Kidney capillary endothelial cell (primary cell): ENCODE measurements around the gene MUC5AC.
A peak's percentile ranks its signal among the peaks of the same experiment; 100 is the strongest.

Source experiments
- DNase-seq: peaks from one replicate; pipeline ENCODE4 v3.0.0-alpha.2; 2018; ENCODE audit warnings: low spot score

Gene MUC5AC

DNA sequence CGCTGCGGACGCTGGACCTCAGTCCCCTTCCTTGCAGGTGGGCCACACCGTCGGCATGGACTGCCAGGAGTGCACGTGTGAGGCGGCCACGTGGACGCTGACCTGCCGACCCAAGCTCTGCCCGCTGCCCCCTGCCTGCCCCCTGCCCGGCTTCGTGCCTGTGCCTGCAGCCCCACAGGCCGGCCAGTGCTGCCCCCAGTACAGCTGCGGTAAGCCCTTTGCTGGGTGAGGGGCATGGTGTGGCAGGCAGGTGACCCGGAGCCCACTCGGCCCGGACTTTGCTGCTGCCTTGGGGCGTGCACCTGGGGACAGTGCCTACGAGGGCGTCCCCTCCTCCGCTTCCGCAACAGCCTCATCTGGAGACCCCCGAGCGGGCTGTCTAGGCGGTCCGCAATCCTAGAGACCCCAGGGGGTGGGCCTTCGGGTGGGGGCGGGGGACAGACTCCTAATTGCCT is 39.7 kb downstream of the MUC5AC start:
- DNase-seq, result no peak

- no peak for DNase-seq
Measured at GRCh38 chr11:1197886-1198560, 40.3 kb downstream of the MUC5AC start.

- DNase-seq, result no peak
Measured at GRCh38 chr11:1198561-1199240, 40.9 kb downstream of the MUC5AC start.

DNA sequence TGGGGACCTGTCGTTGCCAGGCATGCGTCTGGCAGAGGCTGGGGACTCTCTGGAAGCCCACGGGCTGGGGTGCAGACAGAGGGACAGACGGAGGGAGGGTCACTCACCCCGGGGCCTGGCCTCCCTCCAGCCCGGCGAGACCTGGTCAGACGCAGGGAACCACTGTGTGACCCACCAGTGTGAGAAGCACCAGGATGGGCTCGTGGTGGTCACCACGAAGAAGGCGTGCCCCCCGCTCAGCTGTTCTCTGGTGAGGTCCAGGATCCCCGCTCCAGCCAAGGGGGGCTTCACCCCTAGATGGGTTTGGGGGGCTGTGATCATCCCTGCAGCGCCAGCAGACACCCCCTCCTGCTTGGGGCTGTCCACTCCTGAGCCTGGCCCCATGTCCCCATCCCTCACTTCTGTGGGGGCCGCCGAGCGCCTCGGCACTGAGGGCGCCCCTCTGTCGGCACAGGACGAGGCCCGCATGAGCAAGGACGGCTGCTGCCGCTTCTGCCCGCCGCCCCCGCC is 41.5 kb downstream of the MUC5AC start:
- DNase-seq, result no peak

DNA sequence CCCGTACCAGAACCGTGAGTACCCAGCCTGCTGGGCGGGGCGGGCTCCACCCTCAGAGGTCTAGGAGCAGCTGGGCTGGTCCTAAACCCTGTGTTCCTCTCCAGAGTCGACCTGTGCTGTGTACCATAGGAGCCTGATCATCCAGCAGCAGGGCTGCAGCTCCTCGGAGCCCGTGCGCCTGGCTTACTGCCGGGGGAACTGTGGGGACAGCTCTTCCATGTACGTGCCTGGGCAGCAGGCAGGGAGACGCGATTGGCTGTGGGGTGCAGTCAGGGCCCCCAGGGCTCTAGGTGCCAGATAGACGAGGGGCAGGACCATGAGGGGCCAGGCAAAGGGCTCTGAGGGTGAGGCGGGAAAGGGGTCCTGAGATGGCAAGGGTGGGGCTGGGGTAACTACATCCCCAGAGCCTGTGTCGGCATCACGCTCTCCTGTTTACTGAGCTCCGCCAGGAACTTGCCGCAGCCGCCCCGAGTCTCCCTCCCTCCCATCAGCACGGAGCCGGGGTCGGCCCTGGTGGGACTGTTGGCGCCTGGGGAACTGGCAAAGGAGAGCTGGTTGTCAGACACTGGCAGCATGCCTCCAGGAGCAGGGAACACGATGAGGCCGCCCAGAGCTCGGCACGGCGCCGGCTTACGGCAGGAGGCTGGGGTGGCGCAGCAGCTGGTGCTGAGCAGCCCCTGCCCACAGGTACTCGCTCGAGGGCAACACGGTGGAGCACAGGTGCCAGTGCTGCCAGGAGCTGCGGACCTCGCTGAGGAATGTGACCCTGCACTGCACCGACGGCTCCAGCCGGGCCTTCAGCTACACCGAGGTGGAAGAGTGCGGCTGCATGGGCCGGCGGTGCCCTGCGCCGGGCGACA is 42.2 kb downstream of the MUC5AC start:
- no peak for DNase-seq

- DNase-seq, result no peak
Measured at GRCh38 chr11:1200611-1201191, 42.9 kb downstream of the MUC5AC start.

- DNase-seq, result no peak
Measured at GRCh38 chr11:1201395-1202153, 43.8 kb downstream of the MUC5AC start.

DNA sequence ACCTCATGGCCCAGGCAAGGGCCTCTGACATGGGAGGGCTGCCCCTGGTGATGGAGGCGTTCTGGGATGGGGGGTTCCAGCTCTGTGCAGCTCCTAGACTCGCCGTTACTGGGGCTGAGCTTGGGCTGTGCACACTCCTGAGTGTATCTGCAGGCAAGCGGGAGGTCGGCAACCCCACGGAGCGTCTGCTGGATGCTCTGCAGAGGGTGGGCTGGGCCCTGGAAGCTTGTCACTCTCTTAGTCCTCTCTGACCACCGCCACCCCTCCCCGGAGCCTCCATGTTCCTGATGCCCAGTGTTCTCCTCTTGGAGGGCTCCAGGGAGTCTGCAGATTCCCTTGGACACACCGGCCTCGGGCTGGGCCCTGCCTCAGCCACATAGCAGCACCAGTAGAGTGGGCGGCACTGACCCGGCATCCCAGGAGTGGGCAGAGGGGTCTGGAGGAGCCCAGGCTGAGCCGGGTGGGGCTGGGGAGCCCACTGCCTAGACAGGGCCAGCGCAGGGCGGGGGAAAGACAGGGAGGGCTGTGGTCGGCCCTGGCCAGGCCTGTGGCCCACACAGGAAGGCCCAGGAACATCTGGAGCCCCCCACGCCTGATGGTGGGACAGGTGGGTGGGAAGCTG is 44.5 kb downstream of the MUC5AC start:
- DNase-seq, result no peak

GRCh38 chr11:1202776-1203504 is 45.2 kb downstream of the MUC5AC start:
- peak; percentile 40 for DNase-seq

GRCh38 chr11:1203505-1204271 is 45.9 kb downstream of the MUC5AC start:
- no peak for DNase-seq

DNA sequence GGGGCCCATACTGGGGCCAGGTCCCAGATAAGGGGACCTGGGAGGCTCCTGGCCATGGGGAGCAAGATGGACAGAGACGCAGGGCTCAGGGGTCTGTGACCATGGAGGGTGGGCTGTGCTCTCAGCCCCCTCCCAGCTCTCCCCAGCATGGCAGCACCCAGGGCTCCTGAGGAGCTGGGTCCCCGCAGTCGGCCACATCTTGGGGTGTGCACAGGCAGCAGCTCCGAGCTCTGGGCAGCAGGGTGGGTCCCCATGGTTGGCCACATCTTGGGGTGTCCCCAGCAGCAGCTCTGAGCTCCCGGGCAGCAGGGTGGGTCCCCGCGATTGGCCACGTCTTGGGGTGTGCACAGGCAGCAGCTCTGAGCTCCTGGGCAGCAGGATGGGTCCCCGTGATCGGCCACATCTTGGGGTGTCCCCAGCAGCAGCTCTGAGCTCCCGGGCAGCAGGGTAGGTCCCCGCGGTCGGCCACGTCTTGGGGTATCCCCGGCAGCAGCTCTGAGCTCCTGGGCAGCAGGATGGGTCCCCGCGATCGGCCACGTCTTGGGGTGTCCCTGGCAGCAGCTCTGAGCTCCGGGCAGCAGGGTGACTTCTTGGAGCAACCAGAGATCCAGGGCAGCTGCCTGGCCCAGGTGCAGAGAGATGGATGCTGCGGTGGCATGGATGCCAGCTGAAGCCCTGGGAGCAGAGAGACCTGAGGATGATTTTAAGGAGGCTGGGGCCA is 46.8 kb downstream of the MUC5AC start:
- DNase-seq, result no peak

DNA sequence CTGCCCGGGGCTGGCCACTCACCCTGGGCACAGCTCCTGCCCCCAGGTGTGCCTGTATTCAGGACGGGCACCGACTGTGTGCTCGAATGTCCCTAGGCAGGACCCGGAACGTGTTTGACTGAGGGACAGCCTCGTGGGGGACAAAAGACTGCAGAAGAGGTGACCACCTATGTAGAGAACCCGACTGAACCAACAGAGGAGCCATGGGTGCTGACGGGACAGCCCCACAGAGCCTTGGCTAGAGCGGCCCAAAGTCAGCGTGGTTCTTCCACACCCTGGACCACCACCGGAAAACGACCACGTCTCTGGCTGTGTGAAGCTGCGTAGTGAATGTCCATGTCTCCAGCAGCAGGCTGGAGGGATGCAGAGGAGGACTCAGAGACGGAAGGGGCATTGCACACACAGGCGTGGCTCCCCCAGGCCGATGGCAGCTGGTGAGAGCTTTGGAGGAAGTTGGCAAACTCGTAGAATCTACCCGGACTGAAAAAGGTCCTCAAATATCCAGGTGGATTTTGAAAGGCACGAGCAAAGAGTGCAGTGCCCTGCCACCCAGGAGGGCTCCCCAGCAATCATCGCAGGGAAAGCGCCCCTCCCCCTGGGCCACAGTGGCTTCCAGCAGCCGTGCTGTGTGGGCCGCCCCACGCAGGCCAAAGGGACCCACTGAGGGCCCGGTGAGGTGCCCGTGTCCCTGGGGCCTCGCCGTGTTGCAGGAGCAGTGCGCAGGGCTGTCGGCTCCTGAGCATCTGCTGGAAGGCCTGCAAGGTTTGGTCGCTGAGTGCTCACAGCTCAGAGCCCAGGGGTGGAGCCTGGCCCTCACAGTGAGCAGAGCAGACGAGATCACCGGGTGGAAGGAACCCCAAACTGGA is 47.6 kb downstream of the MUC5AC start:
- DNase-seq, result no peak

DNA sequence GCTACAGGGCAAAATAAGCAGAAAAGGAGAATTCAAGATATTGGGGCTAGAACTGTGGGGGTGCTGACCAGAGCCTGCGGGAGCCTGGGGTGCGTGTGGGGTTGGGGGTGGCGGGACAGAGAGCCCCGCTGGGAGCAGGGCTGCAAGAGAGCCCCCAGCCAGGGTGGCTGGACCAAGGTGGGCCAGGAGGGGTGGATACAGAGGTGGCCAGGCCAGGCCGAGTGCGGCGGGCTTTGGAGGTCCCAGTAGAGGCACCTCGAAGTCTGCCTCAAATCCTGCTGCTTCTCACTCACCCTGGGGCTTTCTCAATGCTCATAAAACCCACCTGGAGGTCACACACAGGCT is 48.2 kb downstream of the MUC5AC start:
- DNase-seq, result no peak

DNA sequence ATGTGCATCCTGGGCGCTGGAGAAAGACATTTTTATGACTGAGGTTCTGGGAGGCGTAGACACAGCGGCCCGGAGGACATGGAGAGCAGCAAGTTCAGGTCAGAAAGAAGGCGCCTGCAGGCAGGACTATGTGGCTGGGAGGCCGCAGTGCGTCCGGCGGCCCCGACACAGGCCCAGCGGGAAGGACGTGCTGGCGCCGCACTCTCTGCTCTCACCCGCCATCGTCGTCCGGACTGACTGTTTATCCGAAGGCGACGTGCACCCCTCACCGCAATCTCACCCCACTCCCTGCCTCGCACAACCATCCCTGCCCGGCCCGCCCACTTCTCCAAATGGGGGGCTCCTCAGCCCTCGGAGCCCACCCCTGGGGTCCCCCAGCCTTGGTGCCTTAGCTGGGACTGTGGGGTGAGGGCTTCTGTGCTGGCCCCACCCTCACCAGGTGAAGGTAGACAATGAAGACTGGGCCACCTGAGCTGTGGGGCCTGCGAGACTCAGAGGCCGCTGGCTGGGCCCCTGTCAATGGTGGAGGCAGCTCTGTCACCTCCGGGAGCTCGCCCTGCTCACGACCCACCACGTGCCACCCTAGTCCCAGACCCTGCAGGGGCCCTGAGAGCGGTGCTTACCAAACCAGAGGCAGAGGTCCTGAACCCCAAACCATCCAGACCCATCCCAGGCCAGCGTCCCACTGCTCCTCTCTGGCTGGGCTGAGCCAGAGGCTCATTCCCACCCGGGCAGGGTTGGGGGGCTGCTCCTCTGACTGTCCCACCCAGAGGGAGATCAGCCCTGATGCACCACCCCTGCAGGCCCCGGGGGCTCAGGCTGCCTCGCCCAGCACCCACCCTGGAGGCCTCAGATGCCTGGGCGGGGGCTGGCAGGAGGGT is 48.9 kb downstream of the MUC5AC start:
- DNase-seq, result no peak

- no peak for DNase-seq
Measured at GRCh38 chr11:1207401-1208143, 49.8 kb downstream of the MUC5AC start.

DNA sequence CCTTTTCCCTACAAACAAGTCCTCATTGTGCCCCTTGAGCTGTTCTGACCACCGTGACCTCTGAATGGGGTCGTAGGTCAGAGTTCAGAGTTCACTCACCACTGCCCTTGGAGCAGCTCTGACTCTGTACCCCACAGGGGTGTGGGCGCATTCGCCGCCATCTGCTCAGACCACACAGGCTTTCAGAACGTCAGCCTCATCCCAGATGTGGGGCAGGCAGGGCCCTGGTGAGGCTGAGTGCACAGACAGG is 50.3 kb downstream of the MUC5AC start:
- DNase-seq, result no peak
